ENCODE results near the gene ACER2.

The ACER2 gene

GRCh38 chr9:19485193-19485592, 76.4 kb downstream of the ACER2 start:
- Histone ChIP-seq H3K4me2 (ENCODE audit: insufficient read depth, low read length, poor library complexity, severe bottlenecking) (no peak overlapping the region), H3K18ac (ENCODE audit: low read length) (no peak overlapping the region), H2BK120ac (ENCODE audit: low read depth, low read length) (no peak overlapping the region), H3K4me1 (ENCODE audit: control insufficient read depth in 2 of 2, insufficient read depth in 1 of 2, low read depth in 1 of 2, low read length in 2 of 2) (peaks cover 0 to 3% of the 10 kb centered on the region in 2 donors), H3K79me1 (ENCODE audit: low read depth, low read length) (no peaks in the 10 kb centered on the region), H3K4ac (ENCODE audit: low read length) (no peak overlapping the region), H3K9me3 (replicated peaks in 1 of 2; ENCODE audit: control insufficient read depth in 2 of 2, insufficient read depth in 1 of 2, low read depth in 1 of 2, low read length in 2 of 2) (no peaks in the 10 kb centered on the region), H2AK5ac (ENCODE audit: low read depth, low read length) (no peak overlapping the region), H2BK5ac (ENCODE audit: low read length) (no peak overlapping the region), H3K27ac (replicated peaks; ENCODE audit: low read length) (no peak overlapping the region), H2BK15ac (ENCODE audit: low read length) (no peak overlapping the region), H4K91ac (ENCODE audit: low read depth, low read length, poor library complexity) (no peak overlapping the region), H3K36me3 (replicated peaks in 1 of 2; ENCODE audit: control insufficient read depth in 2 of 2, insufficient read depth in 2 of 2, low read length in 2 of 2) (no peaks in the 10 kb centered on the region), H3K9ac (ENCODE audit: low read depth, low read length, poor library complexity) (no peak overlapping the region), H3K4me3 (ENCODE audit: low read length in 2 of 2) (no peak overlapping the region), H3K14ac (ENCODE audit: low read length) (no peak overlapping the region), H2AFZ (ENCODE audit: low read length) (no peak overlapping the region), H3K27me3 (ENCODE audit: control insufficient read depth in 3 of 3, insufficient read depth in 3 of 3, low read depth in 1 of 3, low read length in 3 of 3) (peaks cover 0 to 5% (median 0%) of the 10 kb centered on the region in 3 experiments), H4K8ac (ENCODE audit: low read depth, low read length) (no peak overlapping the region), H2BK12ac (ENCODE audit: low read length) (no peak overlapping the region), H3K23ac (ENCODE audit: low read depth, low read length, poor library complexity) (no peak overlapping the region)
- DNase-seq (ENCODE audit: low spot score) = no peak
- WGBS, 2 donors (ENCODE audit: extremely low coverage in 2 of 2, insufficient read length in 2 of 2, insufficient replicate concordance in 1 of 2) = no CpG with 5 or more reads among the region's 2 CpGs

GRCh38 chr9:19486803-19487202, 78.0 kb downstream of the ACER2 start:
- H3K18ac ChIP-seq (ENCODE audit: low read length) = no peak overlapping the region
- H3K23ac ChIP-seq (ENCODE audit: low read depth, low read length, poor library complexity) = no peak overlapping the region
- no peak overlapping the region for H3K4ac ChIP-seq (ENCODE audit: low read length)
- no peaks in the 10 kb centered on the region for H3K36me3 ChIP-seq (replicated peaks in 1 of 2; ENCODE audit: control insufficient read depth in 2 of 2, insufficient read depth in 2 of 2, low read length in 2 of 2)
- no peaks in the 10 kb centered on the region for H3K9me3 ChIP-seq (replicated peaks in 1 of 2; ENCODE audit: control insufficient read depth in 2 of 2, insufficient read depth in 1 of 2, low read depth in 1 of 2, low read length in 2 of 2)
- peaks cover 0 to 11% (median 0%) of the 10 kb centered on the region in 3 experiments for H3K27me3 ChIP-seq (ENCODE audit: control insufficient read depth in 3 of 3, insufficient read depth in 3 of 3, low read depth in 1 of 3, low read length in 3 of 3)
- H3K14ac ChIP-seq (ENCODE audit: low read length) = no peak overlapping the region
- no peak overlapping the region for H3K4me3 ChIP-seq (ENCODE audit: low read length in 2 of 2)
- H3K27ac ChIP-seq (replicated peaks; ENCODE audit: low read length) = no peak overlapping the region
- H4K8ac ChIP-seq (ENCODE audit: low read depth, low read length) = no peak overlapping the region
- H3K4me1 ChIP-seq (ENCODE audit: control insufficient read depth in 2 of 2, insufficient read depth in 1 of 2, low read depth in 1 of 2, low read length in 2 of 2) = no peaks in the 10 kb centered on the region
- no peak overlapping the region for H3K4me2 ChIP-seq (ENCODE audit: insufficient read depth, low read length, poor library complexity, severe bottlenecking)
- H3K9ac ChIP-seq (ENCODE audit: low read depth, low read length, poor library complexity) = no peak overlapping the region
- no peak overlapping the region for H2BK12ac ChIP-seq (ENCODE audit: low read length)
- no peak overlapping the region for H4K91ac ChIP-seq (ENCODE audit: low read depth, low read length, poor library complexity)
- no peak overlapping the region for H2AFZ ChIP-seq (ENCODE audit: low read length)
- no peak overlapping the region for H2BK120ac ChIP-seq (ENCODE audit: low read depth, low read length)
- H2AK5ac ChIP-seq (ENCODE audit: low read depth, low read length) = no peak overlapping the region
- no peaks in the 10 kb centered on the region for H3K79me1 ChIP-seq (ENCODE audit: low read depth, low read length)
- H2BK15ac ChIP-seq (ENCODE audit: low read length) = no peak overlapping the region
- DNase-seq (ENCODE audit: low spot score) = no peak
- WGBS, 2 donors (ENCODE audit: extremely low coverage in 2 of 2, insufficient read length in 2 of 2, insufficient replicate concordance in 1 of 2) = no CpG with 5 or more reads among the region's 3 CpGs
- H2BK5ac ChIP-seq (ENCODE audit: low read length) = no peak overlapping the region

GRCh38 chr9:19488721-19489120, 79.9 kb downstream of the ACER2 start:
- H2AK5ac ChIP-seq (ENCODE audit: low read depth, low read length) = no peak overlapping the region
- no peaks in the 10 kb centered on the region for H3K36me3 ChIP-seq (replicated peaks in 1 of 2; ENCODE audit: control insufficient read depth in 2 of 2, insufficient read depth in 2 of 2, low read length in 2 of 2)
- H3K79me1 ChIP-seq (ENCODE audit: low read depth, low read length) = no peaks in the 10 kb centered on the region
- no peak overlapping the region for H2BK120ac ChIP-seq (ENCODE audit: low read depth, low read length)
- no peak overlapping the region for H3K23ac ChIP-seq (ENCODE audit: low read depth, low read length, poor library complexity)
- no peak overlapping the region for H3K4me2 ChIP-seq (ENCODE audit: insufficient read depth, low read length, poor library complexity, severe bottlenecking)
- WGBS, 2 donors (ENCODE audit: extremely low coverage in 2 of 2, insufficient read length in 2 of 2, insufficient replicate concordance in 1 of 2) = no CpG with 5 or more reads among the region's 2 CpGs
- no peak overlapping the region for H2BK12ac ChIP-seq (ENCODE audit: low read length)
- no peak overlapping the region for H4K8ac ChIP-seq (ENCODE audit: low read depth, low read length)
- no peaks in the 10 kb centered on the region for H3K4me1 ChIP-seq (ENCODE audit: control insufficient read depth in 2 of 2, insufficient read depth in 1 of 2, low read depth in 1 of 2, low read length in 2 of 2)
- no peak overlapping the region for H3K9ac ChIP-seq (ENCODE audit: low read depth, low read length, poor library complexity)
- no peak overlapping the region for H3K18ac ChIP-seq (ENCODE audit: low read length)
- H2BK5ac ChIP-seq (ENCODE audit: low read length) = no peak overlapping the region
- no peak overlapping the region for H2BK15ac ChIP-seq (ENCODE audit: low read length)
- no peak for DNase-seq (ENCODE audit: low spot score)
- no peak overlapping the region for H4K91ac ChIP-seq (ENCODE audit: low read depth, low read length, poor library complexity)
- H3K4me3 ChIP-seq (ENCODE audit: low read length in 2 of 2) = no peak overlapping the region
- H3K4ac ChIP-seq (ENCODE audit: low read length) = no peak overlapping the region
- H2AFZ ChIP-seq (ENCODE audit: low read length) = no peak overlapping the region
- H3K27ac ChIP-seq (replicated peaks; ENCODE audit: low read length) = no peak overlapping the region
- H3K27me3 ChIP-seq (ENCODE audit: control insufficient read depth in 3 of 3, insufficient read depth in 3 of 3, low read depth in 1 of 3, low read length in 3 of 3) = peaks cover 0 to 11% (median 0%) of the 10 kb centered on the region in 3 experiments
- H3K9me3 ChIP-seq (replicated peaks in 1 of 2; ENCODE audit: control insufficient read depth in 2 of 2, insufficient read depth in 1 of 2, low read depth in 1 of 2, low read length in 2 of 2) = no peaks in the 10 kb centered on the region
- H3K14ac ChIP-seq (ENCODE audit: low read length) = no peak overlapping the region

- Histone ChIP-seq H4K91ac (ENCODE audit: low read depth, low read length, poor library complexity) (no peak overlapping the region), H3K4ac (ENCODE audit: low read length) (no peak overlapping the region), H3K18ac (ENCODE audit: low read length) (no peak overlapping the region), H3K4me2 (ENCODE audit: insufficient read depth, low read length, poor library complexity, severe bottlenecking) (no peak overlapping the region), H3K23ac (ENCODE audit: low read depth, low read length, poor library complexity) (no peak overlapping the region), H3K4me3 (ENCODE audit: low read length in 2 of 2) (no peak overlapping the region), H2BK5ac (ENCODE audit: low read length) (no peak overlapping the region), H3K36me3 (replicated peaks in 1 of 2; ENCODE audit: control insufficient read depth in 2 of 2, insufficient read depth in 2 of 2, low read length in 2 of 2) (no peaks in the 10 kb centered on the region), H2AK5ac (ENCODE audit: low read depth, low read length) (no peak overlapping the region), H3K14ac (ENCODE audit: low read length) (no peak overlapping the region), H2BK120ac (ENCODE audit: low read depth, low read length) (no peak overlapping the region), H2BK12ac (ENCODE audit: low read length) (no peak overlapping the region), H3K27ac (replicated peaks; ENCODE audit: low read length) (no peak overlapping the region), H3K9me3 (replicated peaks in 1 of 2; ENCODE audit: control insufficient read depth in 2 of 2, insufficient read depth in 1 of 2, low read depth in 1 of 2, low read length in 2 of 2) (no peaks in the 10 kb centered on the region), H3K4me1 (ENCODE audit: control insufficient read depth in 2 of 2, insufficient read depth in 1 of 2, low read depth in 1 of 2, low read length in 2 of 2) (no peaks in the 10 kb centered on the region), H3K9ac (ENCODE audit: low read depth, low read length, poor library complexity) (no peak overlapping the region), H2BK15ac (ENCODE audit: low read length) (no peak overlapping the region), H2AFZ (ENCODE audit: low read length) (no peak overlapping the region), H3K27me3 (ENCODE audit: control insufficient read depth in 3 of 3, insufficient read depth in 3 of 3, low read depth in 1 of 3, low read length in 3 of 3) (peaks cover 0 to 13% (median 0%) of the 10 kb centered on the region in 3 experiments), H3K79me1 (ENCODE audit: low read depth, low read length) (no peaks in the 10 kb centered on the region), H4K8ac (ENCODE audit: low read depth, low read length) (no peak overlapping the region)
- no peak for DNase-seq (ENCODE audit: low spot score)
- WGBS, 2 donors (ENCODE audit: extremely low coverage in 2 of 2, insufficient read length in 2 of 2, insufficient replicate concordance in 1 of 2) = no CpG with 5 or more reads among the region's 8 CpGs
These were observed 81.5 kb downstream of the ACER2 start for GRCh38 chr9:19490269-19490668.
